GM12801 (cell line): ENCODE results near the gene HOXB3.

Experiments used
- CTCF ChIP-seq: IDR thresholded peaks from one replicate; pipeline ENCODE4 v1.5.1; 2011; ENCODE audit warnings: control low read depth; ENCODE audit not compliant: insufficient read length; ENCODE audit errors: extremely low read depth

Gene HOXB3

GRCh38 chr17:48523010-48523409 lies 67.0 kb downstream of the HOXB3 start:
- TF ChIP-seq CTCF: no peak

GRCh38 chr17:48522031-48522653 lies 67.9 kb downstream of the HOXB3 start:
- no peak for TF ChIP-seq CTCF

GRCh38 chr17:48520631-48521079 lies 69.4 kb downstream of the HOXB3 start:
- no peak for TF ChIP-seq CTCF

GRCh38 chr17:48519427-48519826 lies 70.6 kb downstream of the HOXB3 start:
- TF ChIP-seq CTCF: no peak

GRCh38 chr17:48517478-48517877 lies 72.6 kb downstream of the HOXB3 start:
- TF ChIP-seq CTCF: no peak

GRCh38 chr17:48515925-48516900 lies 73.8 kb downstream of the HOXB3 start:
- TF ChIP-seq CTCF: no peak

GRCh38 chr17:48514477-48514876 lies 75.6 kb downstream of the HOXB3 start:
- TF ChIP-seq CTCF: no peak
